GM12872 (cell line): ENCODE results near the gene WAS.

Source experiments
- TF ChIP-seq, protein P1 (sequence below): IDR thresholded peaks from 3 replicates; pipeline ENCODE4 v1.5.1; 2011; ENCODE audit warnings: low read depth, mild to moderate bottlenecking, low read length, moderate library complexity; ENCODE audit not compliant: insufficient read depth

The WAS gene

DNA sequence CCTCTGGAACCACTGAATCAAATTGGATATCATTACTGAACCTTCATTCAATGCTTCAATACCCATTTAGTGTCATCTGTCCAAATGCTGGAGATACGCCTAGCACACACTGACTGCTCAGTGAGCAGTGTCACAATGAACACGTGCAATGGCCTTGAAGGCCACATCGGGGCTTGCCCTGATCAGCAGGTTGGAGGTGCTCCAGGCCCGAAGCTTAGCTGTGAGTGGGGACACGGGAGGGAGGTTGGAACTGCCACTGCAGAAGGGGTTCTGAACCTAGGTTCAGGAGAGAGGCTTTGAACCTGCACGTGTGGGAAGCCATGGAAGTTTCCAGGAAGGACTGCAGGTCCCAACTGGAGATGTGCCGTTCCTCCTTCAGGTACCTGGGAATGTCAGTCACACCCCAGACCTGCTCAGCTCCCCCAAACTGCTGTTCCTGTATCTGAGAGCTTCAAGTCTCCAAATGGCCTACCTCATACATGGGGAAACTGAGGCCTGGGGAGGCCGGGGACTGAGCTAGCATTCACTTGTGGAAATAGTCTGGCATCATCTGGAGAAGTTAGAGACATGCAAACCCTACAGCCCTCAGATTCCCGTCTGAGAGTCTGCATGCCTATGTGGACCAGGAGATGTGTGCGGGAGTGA lies 1.9 kb upstream of the WAS start:
- TF ChIP-seq, protein P1, sequence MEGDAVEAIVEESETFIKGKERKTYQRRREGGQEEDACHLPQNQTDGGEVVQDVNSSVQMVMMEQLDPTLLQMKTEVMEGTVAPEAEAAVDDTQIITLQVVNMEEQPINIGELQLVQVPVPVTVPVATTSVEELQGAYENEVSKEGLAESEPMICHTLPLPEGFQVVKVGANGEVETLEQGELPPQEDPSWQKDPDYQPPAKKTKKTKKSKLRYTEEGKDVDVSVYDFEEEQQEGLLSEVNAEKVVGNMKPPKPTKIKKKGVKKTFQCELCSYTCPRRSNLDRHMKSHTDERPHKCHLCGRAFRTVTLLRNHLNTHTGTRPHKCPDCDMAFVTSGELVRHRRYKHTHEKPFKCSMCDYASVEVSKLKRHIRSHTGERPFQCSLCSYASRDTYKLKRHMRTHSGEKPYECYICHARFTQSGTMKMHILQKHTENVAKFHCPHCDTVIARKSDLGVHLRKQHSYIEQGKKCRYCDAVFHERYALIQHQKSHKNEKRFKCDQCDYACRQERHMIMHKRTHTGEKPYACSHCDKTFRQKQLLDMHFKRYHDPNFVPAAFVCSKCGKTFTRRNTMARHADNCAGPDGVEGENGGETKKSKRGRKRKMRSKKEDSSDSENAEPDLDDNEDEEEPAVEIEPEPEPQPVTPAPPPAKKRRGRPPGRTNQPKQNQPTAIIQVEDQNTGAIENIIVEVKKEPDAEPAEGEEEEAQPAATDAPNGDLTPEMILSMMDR = no peak

- TF ChIP-seq, protein P1 = no peak
Measured at GRCh38 chrX:48684134-48684533, 535 bp downstream of the WAS start.

- TF ChIP-seq, protein P1 = no peak
Measured at GRCh38 chrX:48685416-48685815, 1.8 kb downstream of the WAS start.

DNA sequence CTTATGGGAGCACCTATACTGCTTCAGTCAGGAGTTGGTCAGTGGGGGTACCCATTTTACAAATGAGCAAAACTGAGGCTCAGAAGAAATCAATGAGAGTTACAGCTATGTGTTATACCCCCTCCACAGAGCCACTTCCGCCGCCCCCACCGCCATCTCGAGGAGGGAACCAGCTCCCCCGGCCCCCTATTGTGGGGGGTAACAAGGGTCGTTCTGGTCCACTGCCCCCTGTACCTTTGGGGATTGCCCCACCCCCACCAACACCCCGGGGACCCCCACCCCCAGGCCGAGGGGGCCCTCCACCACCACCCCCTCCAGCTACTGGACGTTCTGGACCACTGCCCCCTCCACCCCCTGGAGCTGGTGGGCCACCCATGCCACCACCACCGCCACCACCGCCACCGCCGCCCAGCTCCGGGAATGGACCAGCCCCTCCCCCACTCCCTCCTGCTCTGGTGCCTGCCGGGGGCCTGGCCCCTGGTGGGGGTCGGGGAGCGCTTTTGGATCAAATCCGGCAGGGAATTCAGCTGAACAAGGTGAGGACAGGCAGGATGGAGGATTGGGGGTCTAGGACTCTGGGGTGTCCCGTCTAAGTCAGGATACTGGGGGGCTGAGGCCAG lies 5.0 kb downstream of the WAS start:
- TF ChIP-seq, protein P1 = no peak

GRCh38 chrX:48689208-48689920 lies 5.8 kb downstream of the WAS start:
- TF ChIP-seq, protein P1 = no peak

DNA sequence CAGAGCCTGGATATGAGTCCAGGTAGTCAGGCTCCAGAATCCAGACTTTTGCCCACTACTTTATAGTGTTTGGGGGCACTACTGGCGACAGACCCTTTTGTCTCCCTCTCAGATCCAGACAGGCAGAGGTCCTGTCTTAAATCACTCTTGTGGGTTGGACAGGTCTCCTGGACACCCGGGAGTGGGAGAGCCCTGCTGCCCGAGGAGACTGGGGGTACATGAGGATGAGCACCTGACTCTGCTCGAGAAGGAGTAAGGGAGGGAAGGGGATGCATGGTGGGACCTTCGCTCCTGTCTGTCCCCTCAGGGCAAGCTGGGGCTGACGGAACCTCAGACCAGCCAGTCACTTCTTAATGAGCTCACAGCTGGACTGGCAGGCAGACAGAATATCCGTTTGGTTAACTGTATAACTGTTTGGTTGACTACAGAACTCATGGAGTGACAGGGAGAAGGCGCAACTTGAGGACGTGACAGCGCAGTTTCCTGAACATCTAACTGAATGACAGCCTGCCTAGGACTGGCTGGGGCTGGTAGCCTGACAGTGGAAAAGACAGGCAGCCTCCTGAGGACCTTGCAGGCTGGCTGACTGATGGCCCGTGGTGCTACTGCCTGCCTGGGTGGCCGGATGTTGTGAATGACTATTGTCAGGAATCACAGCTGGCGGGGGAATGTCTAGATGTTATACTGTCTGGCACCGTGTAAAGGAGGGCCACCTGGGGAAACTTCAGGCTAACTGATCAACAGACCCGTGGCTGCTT lies 11.4 kb downstream of the WAS start:
- TF ChIP-seq, protein P1 = no peak

DNA sequence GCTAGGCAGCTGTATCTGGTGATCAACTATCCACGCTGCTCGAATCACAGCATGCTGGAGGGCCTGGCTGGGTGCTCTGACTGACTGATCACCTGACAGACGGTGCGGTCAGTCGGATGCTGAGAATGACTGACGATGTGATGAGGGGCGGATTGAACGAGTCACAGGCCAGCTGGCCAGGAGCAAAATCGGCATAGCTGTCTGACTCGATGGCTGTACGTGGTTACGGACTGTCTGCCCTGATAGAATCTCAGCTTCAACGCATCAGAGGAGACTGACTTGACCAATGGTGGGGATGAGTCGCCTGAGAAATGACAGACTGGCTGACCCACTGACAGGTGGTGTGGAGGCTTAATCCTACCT lies 11.9 kb downstream of the WAS start:
- TF ChIP-seq, protein P1 = no peak
